GM03348 (cell line): ENCODE data around the gene SAP30BP.

Experiments used
- DNase-seq: peaks from one replicate; pipeline ENCODE4 v3.0.0; 2012; ENCODE audit warnings: low spot score

Gene SAP30BP

DNA sequence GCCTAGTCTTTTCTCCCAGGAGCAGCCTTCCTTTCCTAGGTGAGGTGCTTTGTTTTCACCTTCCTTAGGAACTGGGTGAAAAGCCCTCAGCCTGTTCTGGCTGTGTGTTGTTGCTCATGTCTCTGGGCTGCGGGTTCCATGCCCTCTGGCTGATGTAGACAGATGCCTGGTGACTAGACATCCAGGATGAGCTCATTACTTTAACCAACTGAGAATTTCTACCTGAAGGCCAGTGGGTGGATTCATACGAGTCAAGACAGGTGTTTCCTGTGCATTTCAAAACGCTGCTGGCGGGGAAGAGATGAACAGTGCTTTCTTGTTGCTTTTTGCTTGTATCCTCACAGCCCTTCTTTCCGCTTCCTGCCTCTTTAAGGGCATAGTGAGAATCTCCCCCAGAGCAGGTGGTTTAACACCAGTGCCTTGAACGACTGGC, 22.3 kb downstream of the SAP30BP start:
- DNase-seq = no peak

DNA sequence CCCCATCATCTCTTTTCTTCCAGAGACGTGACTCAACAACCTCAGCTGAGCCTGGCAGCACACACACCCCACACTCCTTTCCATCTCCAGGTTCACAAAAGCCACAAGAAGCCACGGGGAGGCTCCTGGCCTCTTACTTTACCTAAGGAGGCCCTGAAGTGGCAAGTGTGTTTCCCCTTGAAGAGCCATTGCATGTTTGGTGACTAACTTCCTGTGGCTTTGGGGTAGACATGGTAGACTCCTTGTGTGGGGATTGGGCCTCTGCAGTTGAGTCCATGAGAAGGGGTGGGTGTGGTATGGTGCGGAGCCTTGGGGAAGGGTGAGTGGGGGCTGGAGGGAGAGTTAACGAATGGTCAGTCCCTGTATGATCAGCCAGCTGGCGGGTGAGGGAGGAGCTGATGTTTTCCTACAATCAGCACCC, 24.2 kb downstream of the SAP30BP start:
- no peak for DNase-seq

DNA sequence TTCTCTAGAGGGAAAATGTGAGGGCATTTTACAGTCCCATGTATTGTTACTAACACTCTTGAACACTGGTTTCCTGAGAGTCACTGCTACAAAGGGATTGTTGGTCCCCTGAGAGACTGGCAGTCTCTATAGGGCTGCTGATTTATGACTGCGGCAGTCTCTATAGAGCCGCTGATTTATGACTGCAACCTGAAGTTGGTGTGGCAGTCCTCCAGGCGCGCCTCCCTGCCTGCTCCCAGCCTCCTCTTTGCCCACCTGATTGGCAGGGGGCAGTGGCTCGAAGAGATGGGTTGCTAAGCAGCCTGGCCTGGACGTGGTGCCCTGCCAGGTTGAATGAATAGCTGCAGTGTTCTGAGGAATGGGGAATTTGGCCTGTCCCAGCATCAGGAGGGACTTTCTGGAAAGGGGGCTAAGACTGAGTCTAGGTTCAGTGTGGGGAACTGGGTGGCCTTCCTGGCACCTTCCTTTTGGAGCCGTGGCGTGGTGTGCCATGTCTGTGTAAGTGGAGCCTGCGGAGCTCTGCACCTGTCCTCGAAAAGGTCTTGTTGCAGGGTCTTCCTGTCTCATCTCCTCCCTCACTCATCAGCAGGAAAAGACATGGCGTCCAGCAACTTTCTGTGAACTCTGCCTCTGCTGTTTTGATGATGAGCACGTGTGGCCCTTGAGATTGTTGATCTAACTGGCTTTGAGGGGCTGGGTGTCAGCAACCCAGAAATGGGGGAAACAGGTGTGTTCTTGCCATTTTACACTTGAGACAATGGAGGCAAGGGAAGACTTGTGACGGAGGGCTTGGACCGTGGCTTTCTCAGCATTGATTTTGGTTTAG, 24.9 kb downstream of the SAP30BP start:
- no peak for DNase-seq

DNA sequence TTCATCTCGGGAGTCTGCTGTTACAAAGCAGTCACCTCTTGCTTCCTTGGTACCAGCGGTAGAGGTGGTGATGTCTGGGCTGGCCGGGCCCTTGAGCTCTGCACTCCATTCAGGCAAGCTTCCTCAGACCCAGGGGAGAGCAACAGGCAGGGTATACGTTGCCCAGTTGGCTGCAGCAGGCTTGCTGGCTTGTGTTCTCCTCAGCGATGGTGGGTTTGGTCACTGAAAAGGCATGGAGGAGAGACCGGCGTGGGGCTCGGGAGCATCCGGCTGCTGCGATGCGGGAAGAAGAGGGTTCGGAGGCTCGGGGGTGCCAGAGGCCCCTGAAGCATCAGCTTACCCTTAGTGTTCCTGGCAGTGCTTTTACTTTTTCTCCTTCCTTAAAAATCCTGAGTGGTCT, 25.8 kb downstream of the SAP30BP start:
- no peak for DNase-seq

DNA sequence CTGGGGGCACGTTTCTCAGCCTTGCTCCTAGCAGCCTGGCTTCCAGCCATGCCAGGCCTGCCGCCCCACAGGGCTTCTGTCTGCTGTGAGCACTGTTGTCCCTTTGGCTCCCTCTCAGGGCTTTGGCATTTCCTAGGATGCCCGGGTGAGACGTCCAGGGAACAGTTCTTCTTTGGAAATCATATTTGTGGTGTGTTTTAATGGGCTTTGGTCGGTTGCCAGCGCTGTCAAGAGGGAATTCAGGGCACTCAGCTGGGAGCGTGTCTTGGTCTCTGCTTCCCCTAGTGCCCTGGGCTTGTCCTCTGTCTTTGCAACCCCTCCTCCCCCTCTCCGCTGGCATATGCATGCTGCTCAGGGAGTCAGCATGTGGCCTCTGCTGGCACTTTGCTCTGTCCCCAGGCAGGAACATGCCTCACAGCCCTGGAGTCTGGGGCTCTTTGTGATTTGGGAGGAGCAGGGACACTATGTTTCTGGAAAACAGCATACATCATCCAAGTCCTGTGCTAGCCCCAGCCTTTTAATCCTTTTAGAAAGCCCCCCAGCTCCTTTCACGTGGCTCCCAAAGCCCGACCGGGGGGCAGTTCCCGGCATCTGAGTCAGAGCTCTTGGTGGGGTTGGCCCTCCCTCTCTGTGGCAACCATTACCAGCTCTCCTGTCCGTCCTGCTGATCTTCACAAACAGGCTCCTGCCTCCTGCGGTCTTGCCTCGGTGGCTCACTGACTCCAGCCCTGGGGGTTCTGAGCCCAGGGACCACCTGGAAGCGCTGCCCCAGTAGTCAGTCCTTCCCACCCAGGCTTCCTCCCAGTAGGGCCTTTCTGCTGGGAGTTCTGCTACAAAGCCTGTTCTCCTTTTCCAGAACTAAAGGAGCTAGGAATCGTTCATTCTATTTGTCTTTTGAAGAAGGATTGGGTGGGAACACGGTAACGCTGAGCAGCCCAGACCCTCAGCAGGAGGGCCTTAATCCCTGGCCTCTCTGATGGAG, 26.7 kb downstream of the SAP30BP start:
- DNase-seq = peak; percentile 91

DNA sequence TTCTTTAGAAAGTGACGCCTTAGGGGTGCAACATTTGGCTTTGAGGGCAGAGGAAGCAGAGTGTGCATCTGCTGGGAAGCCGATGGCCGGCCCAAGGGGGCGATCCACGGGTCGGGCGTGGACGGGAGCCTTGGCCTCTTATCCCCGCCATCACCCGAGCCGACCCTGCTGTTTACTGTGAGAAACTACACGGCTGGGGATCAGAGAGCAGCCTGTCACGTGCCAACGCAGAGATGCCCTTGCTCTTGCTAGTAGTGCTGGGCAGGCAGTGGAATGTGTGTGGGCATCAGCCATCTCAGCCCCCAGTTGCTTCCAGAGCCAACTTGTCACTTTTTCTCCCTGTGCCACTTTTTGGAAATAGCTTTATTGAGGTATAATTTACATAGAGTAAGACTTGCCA, 27.4 kb downstream of the SAP30BP start:
- no peak for DNase-seq

DNA sequence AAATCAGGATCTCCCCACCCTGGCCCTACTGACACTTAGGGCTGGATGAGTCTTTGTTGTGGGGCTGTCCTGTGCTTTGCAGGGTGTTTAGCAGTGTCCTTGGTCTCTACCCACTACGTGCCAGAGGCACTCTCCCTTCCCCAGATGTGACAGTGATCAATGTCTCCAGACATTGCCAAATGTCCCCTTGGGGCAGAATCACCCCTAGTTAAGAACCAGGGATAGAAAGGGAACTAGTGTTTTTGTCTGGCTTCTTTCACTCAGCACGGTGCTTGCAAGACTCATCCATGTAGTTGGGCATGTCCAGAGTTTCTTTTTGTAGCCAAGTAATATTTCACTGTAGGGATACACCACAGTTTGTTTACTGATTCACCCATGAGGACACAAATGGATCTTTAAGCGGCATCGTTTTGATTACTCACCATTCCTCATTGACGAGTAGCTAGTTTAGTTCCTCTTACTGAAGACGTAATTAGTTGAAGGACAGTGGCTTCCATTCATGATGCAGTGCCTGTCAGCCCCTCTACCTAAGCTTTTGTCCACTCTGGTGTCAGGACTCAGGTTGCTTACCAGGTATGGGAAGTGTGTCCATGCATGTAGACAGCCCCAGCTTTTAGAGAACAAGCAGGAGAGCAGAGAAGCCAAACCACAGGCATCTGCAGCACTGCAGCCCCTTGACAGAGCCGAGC, 28.1 kb downstream of the SAP30BP start:
- DNase-seq = peak; percentile 49

DNA sequence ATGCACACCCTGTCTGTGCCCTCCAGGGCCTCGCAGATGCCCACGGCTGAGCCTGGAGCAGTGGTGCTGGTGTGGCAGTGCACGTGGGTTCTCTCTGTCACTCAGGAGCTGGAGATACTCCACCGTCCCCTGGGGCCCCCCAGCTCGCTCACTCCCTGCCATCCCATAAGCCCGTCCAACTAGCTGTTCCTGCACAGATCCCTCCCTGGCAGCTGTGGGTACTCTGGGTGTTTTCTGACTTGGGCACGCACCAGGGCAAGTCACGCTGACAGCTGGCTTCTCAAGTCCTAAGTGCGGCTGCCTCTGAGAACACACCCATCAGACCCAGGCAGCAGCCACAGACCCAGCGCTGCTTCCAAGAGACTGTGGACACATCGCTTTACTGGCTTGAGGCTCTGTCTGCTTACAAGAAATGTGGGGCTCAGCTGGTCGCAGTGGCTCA, 28.7 kb downstream of the SAP30BP start:
- DNase-seq = no peak

DNA sequence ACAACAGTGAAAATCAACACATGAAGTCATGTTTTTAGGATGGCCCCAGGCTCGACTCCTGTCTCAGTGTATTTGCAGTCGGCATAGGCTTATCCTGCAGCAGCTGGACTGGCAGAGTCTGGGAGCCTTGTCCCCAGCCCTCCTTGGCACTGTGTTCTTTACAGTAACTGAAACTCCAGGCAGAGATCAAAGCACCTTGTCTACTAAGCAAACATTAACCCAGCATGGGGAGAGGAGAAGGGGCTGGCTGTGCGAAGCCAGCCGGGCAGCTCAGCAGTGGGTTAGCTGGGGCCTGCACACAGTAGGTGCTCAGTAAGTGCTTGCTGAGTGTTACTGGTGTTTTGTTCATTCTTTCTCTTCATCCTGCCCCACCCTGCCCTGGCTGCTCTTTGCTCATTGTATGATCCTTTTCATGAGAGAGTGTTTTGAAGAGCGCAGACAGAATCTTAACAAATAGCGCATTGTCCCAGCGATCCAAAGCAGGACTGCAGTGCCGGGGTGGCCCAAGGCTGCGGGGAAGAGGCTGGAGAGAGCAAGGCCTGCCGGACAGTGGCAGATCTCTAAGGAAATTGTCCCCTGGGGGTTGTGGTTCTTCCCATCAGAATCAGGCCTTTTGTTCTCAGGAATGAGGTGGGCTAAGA, 30.6 kb downstream of the SAP30BP start:
- DNase-seq = no peak

DNA sequence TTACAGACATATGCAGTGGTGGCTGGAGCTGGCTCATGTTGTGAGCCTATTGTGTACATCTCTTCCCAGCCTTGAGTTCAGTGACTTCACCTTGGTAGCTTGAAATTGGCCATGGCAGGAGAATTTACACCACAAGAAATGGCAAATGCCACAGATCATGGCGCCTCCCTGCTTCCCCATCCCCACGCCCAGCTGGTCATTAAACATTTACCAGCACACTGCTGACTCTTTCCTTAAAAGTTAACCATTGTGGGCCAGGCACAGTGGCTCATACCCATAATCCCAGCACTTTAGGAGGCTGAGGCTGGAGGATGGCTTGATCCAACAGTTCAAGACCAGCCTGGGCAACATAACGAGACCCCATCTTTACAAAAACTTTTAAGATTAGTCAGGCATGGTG, 31.5 kb downstream of the SAP30BP start:
- no peak for DNase-seq

DNA sequence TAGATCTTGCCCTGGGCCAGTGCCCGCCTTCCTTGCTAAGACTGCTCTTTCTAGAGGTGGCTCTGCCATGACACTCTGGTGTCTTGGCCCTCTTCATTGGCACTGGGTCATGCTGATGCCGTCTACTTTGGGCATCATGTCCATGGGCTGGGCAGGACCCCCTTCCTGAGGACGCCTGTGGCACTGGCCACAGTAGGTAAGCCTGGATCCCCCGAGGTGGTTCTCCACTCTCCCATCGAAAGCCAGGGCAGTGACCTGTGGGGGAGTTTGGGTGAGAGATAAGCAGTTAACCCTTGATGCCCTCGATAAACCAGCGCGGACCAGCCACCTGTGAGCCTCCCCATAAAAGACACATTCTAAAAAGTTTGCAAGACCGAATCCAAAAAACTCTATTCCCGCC, 34.1 kb downstream of the SAP30BP start:
- DNase-seq = no peak

DNA sequence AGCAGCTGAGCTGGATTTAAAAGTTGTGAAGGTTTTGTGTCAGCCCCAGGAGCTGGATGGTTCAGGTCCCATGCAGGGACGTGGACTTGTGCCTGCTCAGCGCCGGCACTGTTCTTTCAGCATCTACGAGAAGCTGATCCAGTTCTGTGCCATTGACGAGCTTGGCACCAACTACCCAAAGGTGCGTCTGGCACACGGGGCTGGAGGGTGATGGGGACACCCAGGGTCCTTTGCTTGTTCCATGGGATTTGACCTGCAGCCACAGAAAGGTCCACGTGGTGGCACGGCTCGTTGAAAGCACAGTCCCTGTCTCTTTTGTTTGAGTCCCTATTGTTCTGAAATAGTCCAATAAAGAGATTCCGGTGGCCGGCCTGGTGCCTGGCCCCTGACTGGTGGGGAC, 36.1 kb downstream of the SAP30BP start:
- DNase-seq = no peak

DNA sequence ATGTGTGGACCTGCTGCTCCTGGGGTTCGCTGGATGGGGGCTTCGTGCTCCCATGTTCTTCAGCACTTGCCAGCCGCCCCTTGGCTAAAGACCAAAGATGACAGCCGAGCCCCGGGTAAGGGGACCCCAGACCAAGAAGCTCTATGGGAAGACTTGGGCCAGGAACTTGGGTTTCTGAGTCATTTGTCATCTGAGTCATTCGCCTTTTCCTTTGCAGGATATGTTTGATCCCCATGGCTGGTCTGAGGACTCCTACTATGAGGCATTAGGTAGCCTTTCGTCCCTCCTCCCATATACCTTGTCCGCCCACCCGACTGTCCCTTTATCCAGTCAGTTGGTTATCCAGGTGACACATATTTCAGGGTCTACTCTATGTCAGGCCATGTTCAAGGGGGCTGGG, 36.5 kb downstream of the SAP30BP start:
- no peak for DNase-seq

DNA sequence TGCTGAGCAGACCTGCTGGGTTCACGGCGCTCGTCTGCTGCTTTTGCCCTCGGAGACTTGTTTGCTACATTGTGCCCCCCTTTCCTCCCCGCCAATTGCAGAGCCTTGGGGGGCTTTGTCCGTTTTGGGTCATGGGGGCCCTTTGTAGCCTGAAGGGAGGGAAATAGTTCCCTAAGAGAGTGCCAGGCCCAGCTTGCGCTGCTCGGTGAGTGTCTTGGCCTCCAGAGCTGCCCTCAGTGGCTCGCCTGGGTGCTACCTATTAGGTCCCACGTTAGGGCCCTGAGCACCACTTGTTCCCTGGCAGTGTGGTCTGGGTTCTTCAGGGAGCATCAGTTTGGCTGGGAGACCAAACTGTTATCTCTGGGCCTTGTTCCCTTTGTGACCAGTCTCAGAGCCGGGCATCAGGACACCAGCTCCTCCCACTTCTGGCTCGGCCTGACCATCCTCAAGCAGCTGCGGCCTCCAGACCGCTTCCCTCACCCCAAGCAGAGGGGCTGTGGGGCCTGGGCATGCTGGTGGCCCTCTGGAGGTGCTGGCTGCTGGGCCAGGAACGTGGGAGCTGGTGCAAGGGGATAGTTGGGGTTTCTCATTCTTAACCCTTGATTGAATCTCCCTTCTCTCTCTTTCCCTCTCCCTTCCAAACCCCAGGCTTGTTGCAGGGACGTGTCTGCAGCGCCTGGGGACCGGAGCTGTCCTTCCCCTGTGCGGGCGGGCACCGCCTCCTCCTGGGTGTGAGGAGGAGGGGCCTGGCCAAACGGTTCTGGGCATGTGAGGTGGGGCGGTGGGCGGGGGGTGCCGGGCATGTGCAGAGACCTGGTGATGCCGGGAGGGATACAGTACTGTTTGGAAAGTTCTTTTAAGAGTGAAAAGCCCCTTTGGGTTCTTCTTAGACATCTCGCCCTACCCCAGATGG, 38.1 kb downstream of the SAP30BP start:
- no peak for DNase-seq

DNA sequence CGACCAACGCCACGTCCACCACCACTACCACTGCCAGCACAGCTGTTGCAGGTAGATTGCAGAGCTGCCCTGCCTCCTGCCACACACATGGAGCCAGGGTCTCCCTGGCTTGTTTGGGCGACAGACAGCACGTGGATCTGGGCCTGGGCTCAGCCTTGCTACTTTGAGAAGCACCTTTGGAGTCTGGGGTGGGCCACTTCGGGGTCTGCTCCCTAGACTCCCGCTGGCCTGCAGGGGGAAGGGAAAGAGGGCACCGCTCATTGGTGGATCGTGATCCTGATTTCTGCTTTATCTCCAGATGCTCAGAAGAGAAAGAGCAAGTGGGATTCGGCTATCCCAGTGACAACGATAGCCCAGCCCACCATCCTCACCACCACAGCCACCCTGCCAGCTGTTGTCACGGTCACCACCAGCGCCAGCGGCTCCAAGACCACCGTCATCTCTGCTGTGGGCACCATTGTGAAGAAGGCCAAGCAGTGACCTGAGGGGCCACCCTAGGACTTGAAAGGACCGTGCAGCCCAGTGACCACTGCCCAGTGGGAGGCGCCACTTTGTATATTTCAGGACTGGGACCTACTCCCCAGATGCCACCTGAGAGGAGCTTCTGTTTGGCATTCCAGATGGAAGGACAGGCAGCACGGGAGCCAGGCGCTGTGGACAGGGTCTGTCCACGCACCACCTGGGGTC, 39.0 kb downstream of the SAP30BP start:
- no peak for DNase-seq

DNA sequence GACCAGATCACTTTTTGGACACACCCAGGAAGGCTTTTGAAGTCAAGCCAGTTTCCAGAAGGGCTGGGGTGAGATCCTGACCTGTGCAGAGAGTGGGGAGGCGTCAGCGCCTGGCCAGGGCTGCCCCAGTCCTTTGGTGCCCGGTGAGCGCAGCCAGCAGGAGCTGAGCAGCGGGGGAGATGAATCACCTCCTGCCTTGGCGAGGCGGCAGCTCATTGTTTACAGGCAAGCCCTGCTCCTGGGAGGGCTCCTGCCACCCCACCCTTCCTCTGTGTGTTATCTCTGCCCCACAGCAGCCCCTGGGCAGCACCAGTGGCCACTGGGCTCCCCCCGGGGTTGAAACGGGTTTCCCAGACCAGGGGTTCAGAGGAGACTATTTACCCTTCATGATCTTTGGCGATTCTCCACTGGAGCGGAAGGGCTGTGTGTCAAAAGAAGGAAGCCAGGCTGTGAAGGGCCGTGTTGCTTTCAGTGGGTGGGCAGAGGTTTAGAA, 40.0 kb downstream of the SAP30BP start:
- no peak for DNase-seq

DNA sequence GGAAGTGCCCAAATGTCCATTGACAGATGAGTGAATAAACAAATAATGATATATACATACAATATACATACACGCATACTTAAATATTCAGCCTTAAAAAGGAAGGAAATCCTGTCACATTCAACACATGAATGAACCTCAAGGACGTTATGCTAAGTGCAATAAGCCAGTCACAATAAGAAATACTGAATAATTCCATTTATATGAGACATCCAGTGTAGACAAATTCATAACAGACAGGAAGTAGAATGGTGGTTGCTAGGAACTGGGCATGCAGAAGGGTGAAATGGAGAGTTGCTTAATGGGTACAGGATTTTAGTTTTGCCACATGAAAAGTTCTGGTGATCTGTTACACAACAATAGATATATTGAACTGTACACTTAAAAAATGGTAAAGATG, 45.3 kb downstream of the SAP30BP start:
- DNase-seq = no peak

DNA sequence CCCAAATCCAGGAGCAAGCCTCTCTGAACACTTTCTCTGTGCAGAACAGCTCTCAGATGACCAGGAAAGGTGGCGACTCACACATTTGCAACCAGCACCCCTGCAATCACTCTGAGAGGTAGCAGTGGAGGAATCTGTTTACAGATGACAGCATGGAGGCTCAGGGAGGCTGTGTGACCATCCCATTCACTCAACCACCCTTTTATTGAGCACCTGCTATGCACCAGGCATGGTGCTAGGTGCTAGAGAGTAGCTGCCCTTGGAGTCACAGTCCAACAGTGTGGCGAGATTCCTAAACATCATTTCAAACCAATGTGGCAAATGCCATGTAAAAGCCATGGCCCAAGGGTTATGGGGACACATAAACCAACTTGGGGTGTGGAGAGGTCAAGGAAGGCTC, 52.6 kb downstream of the SAP30BP start:
- no peak for DNase-seq

DNA sequence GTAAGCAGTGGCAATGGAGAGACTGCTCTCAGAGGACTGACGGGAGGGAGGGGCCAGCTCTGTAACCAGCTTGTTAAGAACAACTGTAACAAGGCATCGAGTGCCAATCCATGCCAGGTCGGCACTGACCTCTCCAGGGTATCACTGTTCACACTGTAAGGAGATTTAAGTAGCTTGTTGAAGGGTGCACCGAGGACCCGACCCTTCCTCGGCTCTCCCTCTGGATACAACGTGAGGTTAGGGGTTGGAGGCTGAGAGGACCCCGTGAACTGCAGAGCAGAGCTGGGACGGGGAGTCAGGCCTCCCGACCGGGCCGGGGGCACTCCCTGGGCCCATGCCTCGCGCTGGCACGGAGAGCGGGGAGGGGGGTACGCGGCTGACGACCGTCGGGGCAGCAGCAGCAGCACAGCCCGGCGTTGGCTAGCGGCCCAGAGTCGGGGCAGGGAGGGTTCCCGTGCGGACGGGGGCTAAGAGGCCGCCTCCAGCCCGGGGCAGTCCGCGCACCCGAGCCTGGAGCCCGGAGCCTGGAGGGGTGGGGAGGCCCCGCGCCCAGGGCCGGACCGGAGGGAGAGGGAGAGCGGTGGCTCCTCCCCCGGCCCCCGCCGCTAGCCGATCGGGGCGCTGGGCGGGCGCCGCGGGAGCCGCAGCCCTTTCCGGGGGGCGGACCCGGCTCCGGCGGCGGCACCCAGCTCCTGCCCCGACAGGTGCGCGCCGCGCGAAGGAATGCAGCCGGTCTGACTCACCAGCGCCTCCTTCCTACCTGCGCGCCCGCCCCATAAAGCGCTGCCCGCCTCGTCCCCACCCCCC, 53.7 kb downstream of the SAP30BP start, which contains the start of gene ITGB4:
TSS of gene ITGB4 (plus strand) at position 804 of the 807 bp plus-strand sequence. CDS start 3,245 bp downstream, outside the sequence.
- peak; percentile 51 for DNase-seq
